Right lobe of liver (tissue), 4 donors: ENCODE measurements around the gene NCF1.
"Not testable (repeated sequence)": the region's sequence is repeated elsewhere in the genome, so short reads cannot be mapped to it uniquely, and the experiment has no call there.

ENCODE experiments used
- CTCF ChIP-seq, 4 donors: fragments of 200-600 bp in 3 of 4; fragments of 450-650 bp in 1 of 4; IDR thresholded peaks; one replicate each; pipeline versions ENCODE4 v1.5.1 to v1.8.0; 2016 to 2022; ENCODE audit warnings: antibody characterized with exemption in 4 of 4, mild to moderate bottlenecking in 2 of 4
- POLR2A ChIP-seq: fragments of 450-650 bp; IDR thresholded peaks from one replicate; pipeline ENCODE4 v1.6.1; 2017; ENCODE audit warnings: antibody characterized with exemption, mild to moderate bottlenecking
- donor health status: DM: no; HTN: no; CAD: no.
- donor health status: DM: no; HTN: no; CAD: no.
- donor health status: DM: no; HTN: yes; CAD: no.

- not testable (repeated sequence) for TF ChIP-seq CTCF (IDR thresholded peaks at IDR 0.05); POLR2A
Measured at GRCh38 chr7:74753921-74754482, 19.8 kb upstream of the NCF1 start.
